HG03457 (cell line): ENCODE results near the gene NYAP1.

Experiments used
- ATAC-seq: cut with Tn5 transposase; IDR thresholded peaks from one replicate; pipeline ENCODE4 v1.9.1; 2021; ENCODE audit warnings: moderate number of reproducible peaks; ENCODE audit not compliant: unreplicated experiment

NYAP1 gene

GRCh38 chr7:100456562-100456961 is 27.2 kb upstream of the NYAP1 start:
- ATAC-seq, result no peak

DNA sequence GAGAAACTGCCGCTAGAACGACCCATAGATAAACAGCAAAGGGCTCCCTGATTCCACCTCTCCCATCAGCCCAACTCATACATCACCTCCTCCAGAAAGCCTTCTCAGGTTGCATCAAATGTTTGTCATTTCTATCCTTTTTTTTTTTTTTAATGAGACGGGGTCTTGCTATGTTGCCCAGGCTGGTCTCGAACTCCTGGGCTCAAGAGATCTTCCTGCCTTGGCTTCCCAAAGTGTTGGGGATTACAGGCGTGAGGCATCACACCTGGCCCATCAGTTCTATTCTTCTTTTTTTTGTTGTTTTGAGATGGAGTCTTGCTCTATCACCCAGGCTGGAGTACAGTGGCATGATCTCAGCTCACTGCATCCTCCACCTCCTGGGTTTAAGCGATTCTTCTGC is 26.7 kb upstream of the NYAP1 start:
- no peak for ATAC-seq

DNA sequence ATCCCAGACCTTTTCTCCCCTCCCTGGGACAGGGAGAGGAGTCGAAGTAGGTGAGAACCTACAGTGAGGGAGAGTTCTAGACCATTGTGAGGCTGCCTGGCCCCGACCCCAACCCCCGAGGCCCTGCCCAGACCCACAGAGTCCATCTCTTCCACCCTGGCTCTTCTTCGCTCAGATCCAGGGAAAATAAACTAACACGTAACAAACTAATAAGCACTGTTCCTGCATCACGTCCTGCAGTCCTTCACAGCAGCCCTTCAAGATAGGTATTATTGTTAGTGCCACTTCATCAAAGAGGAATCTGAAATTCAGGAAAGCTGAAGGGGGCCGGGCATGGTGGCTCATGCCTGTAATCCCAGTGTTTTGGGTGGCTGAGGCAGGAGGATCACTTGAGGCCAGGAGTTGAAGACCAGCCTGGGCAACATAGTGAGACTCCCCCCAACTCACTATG is 19.5 kb upstream of the NYAP1 start, which contains the start of gene SPACDR:
SPACDR (minus strand) TSS at position 51 of the 451 bp plus-strand sequence. CDS start 235 bp downstream, outside the sequence.
- ATAC-seq, result no peak

DNA sequence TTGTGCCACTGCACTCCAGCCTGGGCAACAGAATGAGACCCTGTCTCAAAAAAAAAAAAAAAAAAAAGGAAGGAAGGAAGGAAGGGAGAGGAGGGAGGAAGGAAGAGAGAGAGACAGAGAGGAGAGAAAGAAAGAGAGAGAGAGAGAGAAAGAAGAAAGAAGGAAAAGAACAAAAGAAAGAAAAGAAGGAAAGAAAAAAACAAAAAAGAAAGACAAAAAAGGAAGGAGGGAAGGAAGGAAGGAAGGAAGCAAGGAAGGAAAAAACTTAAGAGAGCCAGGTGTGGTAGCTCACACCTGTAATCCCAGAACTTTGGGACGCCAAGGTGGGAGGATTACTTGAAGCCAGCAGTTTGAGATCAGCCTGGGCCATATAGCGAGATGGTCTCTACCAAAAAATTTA is 18.9 kb upstream of the NYAP1 start:
- ATAC-seq, result no peak

GRCh38 chr7:100465299-100465698 is 18.4 kb upstream of the NYAP1 start:
- ATAC-seq, result no peak

GRCh38 chr7:100465702-100466311 is 17.9 kb upstream of the NYAP1 start:
- no peak for ATAC-seq

DNA sequence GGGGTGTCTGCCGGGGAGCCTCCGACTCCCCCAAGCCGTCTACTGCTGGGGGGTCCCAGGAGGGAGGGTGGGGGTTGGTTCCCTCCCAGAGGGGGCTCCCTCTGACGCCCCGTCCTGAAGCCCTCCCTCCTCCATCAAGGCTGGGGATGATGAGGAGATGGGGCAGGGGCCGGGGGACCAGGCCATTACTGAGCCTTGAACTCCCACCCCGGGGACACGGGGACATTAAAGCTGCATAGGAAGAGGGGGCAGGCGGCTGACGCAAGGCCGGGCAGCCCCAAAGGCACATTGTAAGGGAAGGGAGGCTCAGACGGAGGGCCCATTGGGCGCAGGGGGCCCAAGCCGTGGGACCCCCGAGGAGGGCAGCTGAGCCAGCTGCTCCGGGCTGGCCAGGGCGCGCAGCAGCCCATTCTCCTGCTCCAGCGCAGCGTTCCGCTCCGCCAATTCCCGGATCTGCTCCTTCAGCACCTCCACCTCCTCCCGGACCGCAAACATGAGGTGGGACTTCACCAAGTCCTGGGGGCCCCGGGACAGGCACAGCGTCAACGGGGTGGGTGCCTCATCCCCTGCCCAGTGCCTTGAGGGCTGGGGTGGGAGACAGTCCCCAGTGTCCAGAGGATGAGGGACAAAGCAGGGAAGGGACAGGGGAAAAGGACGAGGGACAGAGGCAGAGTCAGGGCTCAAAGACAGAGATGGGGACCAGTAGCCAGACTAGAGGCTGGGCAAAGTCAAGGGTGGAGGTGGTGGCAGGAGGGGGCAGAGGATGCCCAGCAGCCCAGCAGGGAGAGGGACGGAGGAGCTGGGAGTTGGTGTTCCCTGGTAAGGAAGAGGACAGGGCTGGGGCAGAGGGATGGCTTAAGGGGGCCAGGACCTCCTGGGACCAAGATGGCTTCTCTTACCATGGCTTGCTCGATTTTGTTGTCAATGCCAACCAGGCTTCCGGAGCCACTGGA is 16.8 kb upstream of the NYAP1 start:
- no peak for ATAC-seq

- ATAC-seq, result no peak
Observed at GRCh38 chr7:100467638-100468373, 15.9 kb upstream of the NYAP1 start.

DNA sequence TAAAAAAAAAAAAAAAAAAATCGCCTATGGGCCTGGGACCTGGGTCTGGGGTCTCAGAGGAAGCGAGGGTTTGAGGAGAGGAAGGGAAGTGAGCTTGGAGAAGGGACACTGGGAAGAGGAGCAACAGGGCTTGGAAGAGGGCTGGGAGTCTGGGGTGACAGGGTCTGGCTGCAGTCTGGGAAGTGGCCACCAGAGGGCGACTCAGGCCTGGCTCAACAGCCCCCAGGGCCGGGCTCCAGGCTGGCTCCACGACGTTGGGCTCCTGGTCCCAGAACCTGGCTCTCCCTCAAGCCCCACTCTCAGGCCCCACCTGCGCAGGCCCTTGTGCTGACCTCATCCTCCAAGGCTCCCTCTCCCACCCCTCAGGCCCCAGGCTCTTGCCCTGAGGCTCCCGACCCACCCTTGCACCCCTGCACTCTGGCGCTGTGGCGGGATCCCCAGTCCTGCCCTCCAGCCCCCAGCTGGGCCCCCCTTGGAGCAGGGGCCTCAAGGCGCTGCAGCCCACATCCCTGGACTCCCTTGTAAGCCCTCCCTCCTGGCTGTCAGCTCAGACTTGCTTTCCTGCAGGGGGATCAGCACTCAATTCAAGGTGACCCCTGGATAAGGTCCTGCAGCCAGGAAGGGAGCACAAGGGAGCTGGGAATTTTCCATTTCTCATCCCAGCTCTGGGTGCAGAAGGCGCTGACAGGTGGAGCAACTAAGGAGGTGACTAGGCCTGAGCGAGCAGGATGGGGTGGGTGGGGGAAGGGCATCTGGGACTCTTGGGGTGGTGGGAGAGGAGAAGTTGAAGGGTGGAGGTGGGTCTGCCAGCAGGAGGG is 14.3 kb upstream of the NYAP1 start:
- ATAC-seq, result no peak

DNA sequence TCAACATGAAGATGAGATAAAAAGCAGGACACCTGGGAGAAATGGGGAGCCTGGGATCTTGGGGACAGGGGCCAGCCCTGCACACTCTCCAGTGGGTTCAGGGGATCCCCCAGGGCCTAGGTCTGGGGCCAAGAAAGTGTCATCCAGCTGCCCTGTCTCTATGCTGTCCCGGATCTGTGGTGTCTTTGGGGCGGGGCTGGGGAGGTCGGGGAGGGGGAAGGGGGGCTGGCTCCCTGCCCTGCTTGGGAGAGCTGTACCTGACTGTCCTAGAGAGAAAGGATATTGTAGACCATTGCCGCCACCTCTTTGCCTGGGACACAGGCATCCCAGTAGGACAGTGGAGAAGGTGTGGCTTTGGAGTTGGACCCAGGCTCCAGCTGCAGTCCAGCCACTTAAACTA is 12.7 kb upstream of the NYAP1 start:
- no peak for ATAC-seq

- ATAC-seq, result no peak
Observed at GRCh38 chr7:100472121-100472851, 11.4 kb upstream of the NYAP1 start.

- ATAC-seq, result no peak
Observed at GRCh38 chr7:100472854-100473499, 10.8 kb upstream of the NYAP1 start.

DNA sequence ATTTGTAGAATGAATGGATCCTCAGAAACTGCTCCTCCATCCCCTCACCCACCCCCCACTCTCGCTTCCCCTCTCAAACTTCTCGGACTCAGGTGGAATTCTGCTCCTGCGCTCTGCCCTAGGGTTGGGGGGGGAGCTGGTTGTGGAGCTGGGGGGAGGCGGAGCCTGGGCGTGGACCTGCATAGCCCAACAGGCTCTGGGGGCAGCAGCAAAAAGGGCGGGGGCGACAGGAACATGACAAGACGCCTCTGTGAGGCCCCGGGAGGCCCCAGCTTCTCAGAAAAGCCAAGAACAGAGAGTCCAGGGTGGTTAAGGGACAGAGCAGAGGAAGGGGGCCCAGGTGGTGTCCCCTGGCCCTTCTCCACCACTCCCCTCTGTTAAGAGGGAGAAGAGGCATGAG is 8.2 kb upstream of the NYAP1 start:
- ATAC-seq, result no peak

- no peak for ATAC-seq
Observed at GRCh38 chr7:100476101-100476780, 7.5 kb upstream of the NYAP1 start.

DNA sequence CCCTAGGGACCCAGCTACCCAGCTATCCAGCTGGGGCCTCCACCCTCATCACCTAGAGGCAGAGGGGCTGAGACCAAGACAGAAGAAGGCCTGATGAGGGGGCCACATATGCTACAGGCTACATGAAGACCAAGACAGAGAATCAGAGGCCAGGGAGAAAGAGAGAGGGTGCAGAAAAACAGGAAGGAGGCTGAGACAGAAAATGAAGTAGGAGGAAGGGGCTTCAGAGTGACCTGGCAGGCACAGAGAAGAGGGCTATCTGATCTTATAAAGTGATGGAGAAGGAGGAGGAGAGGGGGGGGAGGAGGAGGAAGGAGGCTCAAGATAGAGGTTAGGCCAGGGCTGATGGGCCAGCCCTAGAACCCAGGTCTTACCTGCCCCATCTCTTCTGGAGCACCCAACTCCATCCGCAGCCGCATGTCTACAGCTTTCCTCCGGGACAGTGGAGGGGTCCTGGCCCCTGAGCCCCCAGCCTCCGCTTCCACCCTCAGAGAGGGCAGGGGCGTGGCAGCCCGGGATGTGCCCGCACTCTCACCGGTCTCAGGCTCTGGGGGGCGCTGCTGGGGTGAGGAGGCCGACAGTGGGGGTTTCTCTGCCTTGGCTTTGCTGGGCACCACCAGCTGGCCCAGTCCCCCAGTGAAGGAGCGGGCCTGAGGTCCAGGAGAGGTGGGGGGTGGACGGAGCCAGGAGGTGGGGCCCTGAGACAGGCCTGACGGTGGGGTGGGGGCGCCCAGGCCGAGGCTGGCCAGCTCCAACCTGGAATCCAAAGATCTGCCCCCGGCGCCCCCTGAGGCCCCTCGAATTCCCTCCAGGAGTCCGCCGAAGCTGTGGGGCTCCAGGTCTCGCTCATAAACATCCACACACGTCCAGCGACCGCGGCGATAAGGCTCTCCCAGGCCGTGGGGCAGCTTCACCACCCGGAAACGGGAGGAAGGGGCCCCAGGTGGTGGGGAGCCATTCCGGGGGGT is 6.5 kb upstream of the NYAP1 start:
- ATAC-seq, result no peak

- ATAC-seq, result no peak
Observed at GRCh38 chr7:100477871-100478267, 5.9 kb upstream of the NYAP1 start.

DNA sequence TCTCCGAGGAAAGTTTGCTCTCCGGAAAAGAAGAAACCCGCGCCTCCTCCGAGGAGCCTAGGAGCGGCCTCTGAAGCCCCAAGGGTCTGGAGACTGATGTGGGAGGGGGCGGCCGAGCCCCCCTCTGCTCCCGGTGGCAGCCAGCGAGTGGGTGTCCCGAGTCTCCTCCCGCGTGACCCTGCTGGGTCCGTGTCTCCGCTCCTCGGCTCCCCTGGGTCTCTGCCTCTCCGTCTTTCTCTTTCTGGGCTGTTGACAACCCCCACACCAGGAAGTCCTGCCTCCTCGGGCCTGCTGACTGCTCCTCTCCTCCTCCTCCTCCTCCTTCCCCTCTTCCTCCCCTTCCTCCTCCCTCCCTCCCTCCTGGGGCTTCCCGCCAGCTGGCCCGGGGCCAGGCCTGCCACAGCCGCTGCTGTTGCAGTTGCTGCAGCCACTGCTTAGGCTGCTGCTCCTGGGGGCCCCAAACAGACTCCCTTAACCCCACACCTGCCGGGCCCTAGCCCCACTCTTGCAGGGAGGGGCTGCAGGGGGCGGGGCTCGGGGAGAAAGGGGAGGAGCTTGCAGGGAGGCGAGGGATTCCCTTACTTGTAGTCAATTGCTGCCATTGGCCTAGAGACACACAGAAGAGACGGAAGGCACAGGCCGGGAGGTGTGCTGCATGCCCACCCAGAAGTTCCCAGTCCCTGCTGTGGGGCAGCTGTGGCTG is 4.6 kb upstream of the NYAP1 start, which contains the start of gene TSC22D4:
TSC22D4 (minus strand) TSS at position 257 of the 703 bp plus-strand sequence. CDS start 1,176 bp downstream, outside the sequence.
- ATAC-seq, result peak; percentile 44
